ENCODE measurements around the gene ZNF789.
"Not testable (repeated sequence)": the region's sequence is repeated elsewhere in the genome, so short reads cannot be mapped to it uniquely, and the experiment has no call there.

DNA sequence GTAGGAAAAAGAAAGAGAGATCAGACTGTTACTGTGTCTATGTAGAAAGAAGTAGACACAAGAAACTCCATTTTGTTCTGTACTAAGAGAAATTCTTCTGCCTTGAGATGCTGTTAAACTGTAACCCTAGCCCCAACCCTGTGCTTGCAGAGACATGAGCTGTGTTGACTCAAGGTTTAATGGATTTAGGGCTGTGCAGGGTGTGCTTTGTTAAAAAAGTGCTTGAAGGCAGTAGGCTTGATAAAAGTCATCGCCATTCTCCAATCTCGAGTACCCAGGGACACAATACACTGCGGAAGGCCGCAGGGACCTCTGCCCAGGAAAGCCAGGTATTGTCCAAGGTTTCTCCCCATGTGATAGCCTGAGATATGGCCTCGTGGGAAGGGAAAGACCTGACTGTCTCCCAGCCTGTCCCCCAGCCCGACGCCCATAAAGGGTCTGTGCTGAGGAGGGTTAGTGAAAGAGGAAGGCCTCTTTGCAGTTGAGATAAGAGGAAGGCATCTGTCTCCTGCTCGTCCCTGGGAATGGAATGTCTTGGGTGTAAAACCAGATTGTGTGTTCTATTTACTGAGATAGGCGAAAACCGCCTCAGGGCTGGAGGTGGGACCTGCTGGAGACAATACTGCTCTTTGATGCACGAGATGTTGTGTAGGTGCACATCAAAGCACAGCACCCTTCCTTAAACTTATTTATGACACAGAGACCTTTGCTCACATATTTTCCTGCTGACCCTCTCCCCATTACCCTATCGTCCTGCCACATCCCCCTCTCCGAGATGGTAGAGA, 40.7 kb upstream of the ZNF789 start:
- not testable (repeated sequence) for TF ChIP-seq CTCF, POLR2A (IDR thresholded peaks at IDR 0.05)

All from testis (tissue), 2 donors.